Measurements from ENCODE around the gene SECISBP2L. TPM values are rescaled to one million over a fixed set of nuclear protein-coding genes. Genes with fewer than 3 reads are reported as not detected.

Gene SECISBP2L
- total and polyA plus RNA-seq, 10 of the 15 experiments (the other 5 are each of a cell fraction or from before 2014, with no cell fraction given) = 1.4 to 24.2 (median 10.4) TPM

DNA sequence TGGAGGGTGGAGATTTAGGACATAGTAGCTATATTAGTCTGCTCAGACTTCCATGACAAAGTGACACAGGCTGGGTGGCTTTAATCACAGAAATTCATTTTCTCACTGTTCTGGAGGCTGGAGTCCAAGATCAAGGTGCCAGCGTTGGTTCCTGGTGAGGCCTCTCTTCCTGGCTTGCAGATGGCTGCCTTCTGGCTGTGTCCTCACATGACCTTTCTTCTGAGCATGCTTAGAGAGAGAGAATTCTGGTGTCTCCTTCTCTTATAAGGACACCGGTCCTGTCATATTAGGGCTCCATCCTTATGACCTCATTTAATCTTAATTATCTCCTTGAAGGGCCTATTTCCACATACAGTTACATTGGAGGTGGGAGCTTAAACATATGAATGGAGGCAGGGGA is 67.6 kb downstream of the SECISBP2L start (continued):
- TF ChIP-seq, protein P1, sequence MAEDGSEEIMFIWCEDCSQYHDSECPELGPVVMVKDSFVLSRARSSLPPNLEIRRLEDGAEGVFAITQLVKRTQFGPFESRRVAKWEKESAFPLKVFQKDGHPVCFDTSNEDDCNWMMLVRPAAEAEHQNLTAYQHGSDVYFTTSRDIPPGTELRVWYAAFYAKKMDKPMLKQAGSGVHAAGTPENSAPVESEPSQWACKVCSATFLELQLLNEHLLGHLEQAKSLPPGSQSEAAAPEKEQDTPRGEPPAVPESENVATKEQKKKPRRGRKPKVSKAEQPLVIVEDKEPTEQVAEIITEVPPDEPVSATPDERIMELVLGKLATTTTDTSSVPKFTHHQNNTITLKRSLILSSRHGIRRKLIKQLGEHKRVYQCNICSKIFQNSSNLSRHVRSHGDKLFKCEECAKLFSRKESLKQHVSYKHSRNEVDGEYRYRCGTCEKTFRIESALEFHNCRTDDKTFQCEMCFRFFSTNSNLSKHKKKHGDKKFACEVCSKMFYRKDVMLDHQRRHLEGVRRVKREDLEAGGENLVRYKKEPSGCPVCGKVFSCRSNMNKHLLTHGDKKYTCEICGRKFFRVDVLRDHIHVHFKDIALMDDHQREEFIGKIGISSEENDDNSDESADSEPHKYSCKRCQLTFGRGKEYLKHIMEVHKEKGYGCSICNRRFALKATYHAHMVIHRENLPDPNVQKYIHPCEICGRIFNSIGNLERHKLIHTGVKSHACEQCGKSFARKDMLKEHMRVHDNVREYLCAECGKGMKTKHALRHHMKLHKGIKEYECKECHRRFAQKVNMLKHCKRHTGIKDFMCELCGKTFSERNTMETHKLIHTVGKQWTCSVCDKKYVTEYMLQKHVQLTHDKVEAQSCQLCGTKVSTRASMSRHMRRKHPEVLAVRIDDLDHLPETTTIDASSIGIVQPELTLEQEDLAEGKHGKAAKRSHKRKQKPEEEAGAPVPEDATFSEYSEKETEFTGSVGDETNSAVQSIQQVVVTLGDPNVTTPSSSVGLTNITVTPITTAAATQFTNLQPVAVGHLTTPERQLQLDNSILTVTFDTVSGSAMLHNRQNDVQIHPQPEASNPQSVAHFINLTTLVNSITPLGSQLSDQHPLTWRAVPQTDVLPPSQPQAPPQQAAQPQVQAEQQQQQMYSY (CRISPR knock-in tag; IDR thresholded peaks at IDR 0.05) = no peak
- no peak for TF ChIP-seq MXI1 (IDR thresholded peaks at IDR 0.05; ENCODE audit: low read depth, low read length)
- TF ChIP-seq NRF1 (conservative IDR thresholded peaks at IDR 0.05; ENCODE audit: low read depth, low read length) = no peak
- no peak for TF ChIP-seq BMI1 (IDR thresholded peaks at IDR 0.05; ENCODE audit: borderline replicate concordance)
- TF ChIP-seq ZNF384 (IDR thresholded peaks at IDR 0.05; ENCODE audit: borderline replicate concordance, low read depth, low read length) = no peak
- TF ChIP-seq, protein P2, sequence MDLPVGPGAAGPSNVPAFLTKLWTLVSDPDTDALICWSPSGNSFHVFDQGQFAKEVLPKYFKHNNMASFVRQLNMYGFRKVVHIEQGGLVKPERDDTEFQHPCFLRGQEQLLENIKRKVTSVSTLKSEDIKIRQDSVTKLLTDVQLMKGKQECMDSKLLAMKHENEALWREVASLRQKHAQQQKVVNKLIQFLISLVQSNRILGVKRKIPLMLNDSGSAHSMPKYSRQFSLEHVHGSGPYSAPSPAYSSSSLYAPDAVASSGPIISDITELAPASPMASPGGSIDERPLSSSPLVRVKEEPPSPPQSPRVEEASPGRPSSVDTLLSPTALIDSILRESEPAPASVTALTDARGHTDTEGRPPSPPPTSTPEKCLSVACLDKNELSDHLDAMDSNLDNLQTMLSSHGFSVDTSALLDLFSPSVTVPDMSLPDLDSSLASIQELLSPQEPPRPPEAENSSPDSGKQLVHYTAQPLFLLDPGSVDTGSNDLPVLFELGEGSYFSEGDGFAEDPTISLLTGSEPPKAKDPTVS (IDR thresholded peaks at IDR 0.05; ENCODE audit: low read depth, low read length) = no peak
- no peak for TF ChIP-seq STAT3 (IDR thresholded peaks at IDR 0.05; ENCODE audit: low read depth, low read length)
- TF ChIP-seq NFXL1 (IDR thresholded peaks at IDR 0.05; ENCODE audit: borderline replicate concordance) = no peak

All from GM12878 (cell line).